Brain microvascular endothelial cell (primary cell): ENCODE data around the gene MAD1L1.

ENCODE experiments used
- DNase-seq: peaks from one replicate; pipeline ENCODE4 v3.0.0-alpha.2; 2020
- H3K27ac ChIP-seq: fragments of 250-450 bp; sonication (Bioruptor Pico); 2 replicates; pipeline ENCODE4 v1.5.1; 2020; ENCODE audit warnings: mild to moderate bottlenecking, moderate library complexity
- H3K27me3 ChIP-seq: fragments of 250-450 bp; sonication (Bioruptor Pico); replicated peaks from 2 replicates; pipeline ENCODE4 v1.5.1; 2020; ENCODE audit warnings: mild to moderate bottlenecking
- H3K36me3 ChIP-seq: fragments of 250-450 bp; sonication (Bioruptor Pico); replicated peaks from 2 replicates; pipeline ENCODE4 v1.5.1; 2020; ENCODE audit warnings: mild to moderate bottlenecking
- H3K4me3 ChIP-seq: 2 replicates; pipeline ENCODE4 v1.5.1; 2011; ENCODE audit warnings: low read depth, mild to moderate bottlenecking, control low read depth, low read length, moderate library complexity
- CTCF ChIP-seq: IDR thresholded peaks from 2 replicates; pipeline ENCODE4 v1.5.1; 2011; ENCODE audit warnings: low read depth, mild to moderate bottlenecking, moderate library complexity, low read length, control low read depth, inconsistent platforms; ENCODE audit errors: missing control alignments
- in situ Hi-C: cut with HindIII; loops from 2 replicates; pipeline ENCODE4 v1.10.0; 2017; ENCODE audit warnings: low sequenced_read_pairs, low pct_ligation_motif_present

The MAD1L1 gene

GRCh38 chr7:1945558-1945957 is 287.2 kb downstream of the MAD1L1 start:
- DNase-seq, result no peak
- Histone ChIP-seq H3K4me3 (no peak overlapping the region), H3K27me3 (no peaks in the 10 kb centered on the region), H3K36me3 (no peaks in the 10 kb centered on the region), H3K27ac (no peak overlapping the region)
- in situ Hi-C loops, result no loop called here
- TF ChIP-seq CTCF, result no peak

GRCh38 chr7:1944619-1945210 is 288.0 kb downstream of the MAD1L1 start:
- no peak for DNase-seq
- Histone ChIP-seq H3K27ac (no peak overlapping the region), H3K4me3 (no peak overlapping the region), H3K36me3 (no peaks in the 10 kb centered on the region), H3K27me3 (no peaks in the 10 kb centered on the region)
- no peak for TF ChIP-seq CTCF
- in situ Hi-C loops, result no loop called here

DNA sequence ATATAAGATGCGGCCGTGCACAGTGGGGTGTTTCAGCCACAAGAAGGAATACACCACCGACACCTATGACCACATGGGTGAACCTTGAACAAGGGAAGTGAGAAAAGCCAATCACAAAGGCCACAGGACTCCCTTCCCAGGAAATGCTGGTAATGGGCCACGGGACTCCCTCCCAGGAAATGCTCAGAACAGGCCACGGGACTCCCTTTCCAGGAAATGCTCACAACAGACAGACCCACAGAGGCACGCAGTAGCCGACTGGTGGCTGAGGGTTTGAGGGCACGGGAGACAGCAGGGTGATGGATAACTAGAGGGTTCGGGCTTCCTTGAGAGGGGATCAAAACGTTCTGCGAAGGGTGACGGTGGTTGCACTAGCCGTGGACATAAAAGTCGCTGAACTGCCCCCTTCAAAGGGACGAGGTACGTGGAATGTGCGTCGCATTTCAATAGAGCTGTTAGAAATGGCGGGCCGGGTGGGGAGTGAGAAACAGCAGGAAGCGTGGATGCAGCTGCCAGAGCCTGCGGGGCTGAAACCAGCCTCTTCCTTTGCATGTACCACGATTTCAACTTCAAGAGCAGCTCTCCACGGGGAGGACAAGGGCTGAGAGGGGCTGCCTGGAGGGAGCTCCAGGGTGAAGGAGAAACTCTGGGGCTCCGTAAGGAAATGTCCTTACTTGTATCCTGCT is 288.7 kb downstream of the MAD1L1 start:
- Histone ChIP-seq H3K27ac (no peak overlapping the region), H3K36me3 (no peaks in the 10 kb centered on the region), H3K4me3 (no peak overlapping the region), H3K27me3 (no peaks in the 10 kb centered on the region)
- no peak for DNase-seq
- no peak for TF ChIP-seq CTCF
- in situ Hi-C loops, result no loop called here

GRCh38 chr7:1943326-1943725 is 289.4 kb downstream of the MAD1L1 start:
- no peaks in the 10 kb centered on the region for H3K36me3 ChIP-seq
- H3K27me3 ChIP-seq, result no peaks in the 10 kb centered on the region
- no peak overlapping the region for H3K4me3 ChIP-seq
- DNase-seq, result no peak
- no peak overlapping the region for H3K27ac ChIP-seq
- in situ Hi-C loops, result no loop called here
- TF ChIP-seq CTCF, result no peak

DNA sequence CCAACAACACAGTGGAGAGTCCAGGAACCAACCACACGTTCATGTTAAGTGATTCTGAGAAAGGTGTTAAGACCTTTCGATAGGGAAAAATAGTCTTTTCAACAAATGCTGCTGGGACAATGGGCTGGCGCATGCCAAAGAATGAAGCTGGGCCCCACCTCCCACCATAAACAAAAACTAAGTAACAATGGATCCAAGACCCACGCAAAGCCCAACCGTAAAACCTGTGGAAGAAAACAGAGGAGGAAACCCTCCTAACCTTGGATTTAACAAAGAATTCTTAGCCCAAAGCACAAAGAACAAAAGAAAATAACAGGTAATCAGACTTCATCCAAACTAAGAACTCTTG is 289.8 kb downstream of the MAD1L1 start:
- H3K27me3 ChIP-seq, result no peaks in the 10 kb centered on the region
- in situ Hi-C loops, result no loop called here
- H3K36me3 ChIP-seq, result no peaks in the 10 kb centered on the region
- H3K4me3 ChIP-seq, result no peak overlapping the region
- DNase-seq, result no peak
- no peak overlapping the region for H3K27ac ChIP-seq
- no peak for TF ChIP-seq CTCF

DNA sequence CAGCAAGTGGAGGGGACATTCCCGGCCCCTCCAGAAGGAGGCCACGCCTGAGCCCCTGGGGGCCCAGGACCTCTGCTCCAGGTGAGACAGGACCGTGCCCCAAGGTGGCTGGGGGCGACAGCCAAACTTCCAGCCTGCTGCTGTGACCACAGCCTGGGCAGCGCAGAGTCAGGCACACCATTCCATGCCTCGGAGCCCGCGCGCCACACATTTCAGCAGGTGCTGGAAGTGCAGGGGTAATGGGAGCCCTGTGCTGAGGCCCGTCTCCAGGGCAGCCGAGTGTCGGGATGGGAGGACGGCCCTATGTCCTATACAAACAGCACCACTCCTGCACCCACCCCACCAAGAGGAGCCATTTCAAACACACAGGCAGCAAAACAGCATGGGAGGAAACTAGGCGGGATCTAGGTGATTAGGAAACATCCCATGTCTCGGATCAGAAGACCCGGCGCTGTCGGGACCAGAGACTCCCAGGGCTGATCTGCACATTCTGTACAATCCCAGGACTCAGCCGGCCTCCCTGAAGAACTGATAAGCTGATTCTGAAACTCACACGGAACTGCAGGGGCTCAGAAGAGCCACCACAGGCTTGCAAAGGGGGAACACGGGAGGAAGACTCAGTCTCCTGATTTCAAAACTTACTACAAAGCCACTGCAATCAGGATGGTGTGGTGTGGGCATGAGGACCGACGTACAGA is 290.4 kb downstream of the MAD1L1 start:
- H3K27ac ChIP-seq, result no peak overlapping the region
- no peak overlapping the region for H3K4me3 ChIP-seq
- no peaks in the 10 kb centered on the region for H3K36me3 ChIP-seq
- no peak for DNase-seq
- in situ Hi-C loops, result no loop called here
- TF ChIP-seq CTCF, result no peak
- no peaks in the 10 kb centered on the region for H3K27me3 ChIP-seq
